HEK293 (cell line): ENCODE data around the gene TBL1X.

Source experiments
- CTCF ChIA-PET: fragments of 350-600 bp; formaldehyde crosslinking; extraction: SDS; loops from one replicate; lab custom pipeline; 2021; ENCODE audit warnings: antibody characterized with exemption; lab: Yijun Ruan, JAX
- POLR2A ChIA-PET: fragments of 300-600 bp; formaldehyde crosslinking; extraction: SDS; loops from one replicate; lab custom pipeline; 2020; ENCODE audit warnings: antibody characterized with exemption, inconsistent platforms; lab: Yijun Ruan, JAX
- H3K27ac ChIP-seq: fragments of 200-500 bp; sonication (Bioruptor generic); 2 replicates; pipeline ENCODE4 v1.5.1; 2014; ENCODE audit warnings: low read depth, low read length, control low read depth, inconsistent platforms; ENCODE audit errors: extremely low read depth
- H3K36me3 ChIP-seq, 2 experiments: fragments of 200-500 bp in 1 of 2; sonication (Bioruptor generic) in 1 of 2; 1 replicate in 1 of 2; 2 replicates in 1 of 2; pipeline ENCODE4 v1.5.1; 2014 to 2017; ENCODE audit warnings: inconsistent platforms in 2 of 2, low read length in 2 of 2; ENCODE audit not compliant: control insufficient read depth in 2 of 2, insufficient read depth in 1 of 2
- H3K4me1 ChIP-seq: fragments of 200-500 bp; sonication (Bioruptor generic); 2 replicates; pipeline ENCODE4 v1.5.1; 2014; ENCODE audit warnings: mild to moderate bottlenecking, low read length, inconsistent platforms; ENCODE audit not compliant: control insufficient read depth, insufficient read depth
- H3K4me3 ChIP-seq: 2 replicates; pipeline ENCODE4 v1.5.1; 2011; ENCODE audit warnings: low read depth, mild to moderate bottlenecking, control low read depth, low read length, moderate library complexity
- H3K9me3 ChIP-seq: fragments of 200-500 bp; sonication (Bioruptor generic); 2 replicates; pipeline ENCODE4 v1.5.1; 2014; ENCODE audit warnings: low read depth, low read length, inconsistent platforms; ENCODE audit not compliant: control insufficient read depth, insufficient read depth
- GLIS2 ChIP-seq: fragments of 450-650 bp; formaldehyde crosslinking; IDR thresholded peaks from 2 replicates; pipeline ENCODE4 v1.5.1; 2016; ENCODE audit warnings: missing biosample characterization, missing genetic modification characterization
- MZF1 ChIP-seq: fragments of 450-650 bp; formaldehyde crosslinking; IDR thresholded peaks from 2 replicates; pipeline ENCODE4 v1.5.1; 2017; ENCODE audit warnings: missing biosample characterization, missing genetic modification characterization, borderline replicate concordance
- PRDM10 ChIP-seq: fragments of 450-650 bp; formaldehyde crosslinking; IDR thresholded peaks from 2 replicates; pipeline ENCODE4 v1.5.1; 2016; ENCODE audit warnings: missing biosample characterization, missing genetic modification characterization
- ZNF184 ChIP-seq: fragments of 450-650 bp; IDR thresholded peaks from 2 replicates; pipeline ENCODE4 v1.5.1; 2018; ENCODE audit warnings: missing biosample characterization, mild to moderate bottlenecking, missing genetic modification characterization
- ZNF280D ChIP-seq: fragments of 450-650 bp; formaldehyde crosslinking; IDR thresholded peaks from 2 replicates; pipeline ENCODE4 v1.5.1; 2016; ENCODE audit warnings: missing biosample characterization, missing genetic modification characterization
- ZNF335 ChIP-seq: fragments of 450-650 bp; formaldehyde crosslinking; conservative IDR thresholded peaks from 2 replicates; pipeline ENCODE4 v1.5.1; 2016; ENCODE audit warnings: missing biosample characterization, missing genetic modification characterization
- ZNF423 ChIP-seq: fragments of 450-650 bp; formaldehyde crosslinking; IDR thresholded peaks from 2 replicates; pipeline ENCODE4 v1.5.1; 2016; ENCODE audit warnings: missing biosample characterization, missing genetic modification characterization
- ZNF530 ChIP-seq: fragments of 450-650 bp; formaldehyde crosslinking; IDR thresholded peaks from 2 replicates; pipeline ENCODE4 v1.5.1; 2016; ENCODE audit warnings: low read depth, missing biosample characterization, missing genetic modification characterization
- ZNF548 ChIP-seq: fragments of 450-650 bp; formaldehyde crosslinking; IDR thresholded peaks from 2 replicates; pipeline ENCODE4 v1.5.1; 2016; ENCODE audit warnings: missing biosample characterization, missing genetic modification characterization
- ZNF624 ChIP-seq: fragments of 450-650 bp; formaldehyde crosslinking; IDR thresholded peaks from 2 replicates; pipeline ENCODE4 v1.5.1; 2017; ENCODE audit warnings: missing biosample characterization, missing genetic modification characterization
- ZNF670 ChIP-seq: fragments of 450-650 bp; formaldehyde crosslinking; IDR thresholded peaks from 2 replicates; pipeline ENCODE4 v1.5.1; 2016; ENCODE audit warnings: missing biosample characterization, missing genetic modification characterization, low read depth
- ZNF76 ChIP-seq: fragments of 450-650 bp; formaldehyde crosslinking; IDR thresholded peaks from 2 replicates; pipeline ENCODE4; 2016; ENCODE audit warnings: low read depth, missing biosample characterization, missing genetic modification characterization, borderline replicate concordance
- TF ChIP-seq, protein P1 (sequence below): fragments of 450-650 bp; formaldehyde crosslinking; conservative IDR thresholded peaks from 2 replicates; pipeline ENCODE4 v1.5.1; 2016; ENCODE audit warnings: low read depth, missing biosample characterization, missing genetic modification characterization
- TF ChIP-seq, protein P2 (sequence below): fragments of 450-650 bp; formaldehyde crosslinking; IDR thresholded peaks from 2 replicates; pipeline ENCODE4 v1.5.1; 2017; ENCODE audit warnings: missing biosample characterization, mild to moderate bottlenecking, missing genetic modification characterization, moderate library complexity

TBL1X gene

GRCh38 chrX:9634551-9634950 lies 169.7 kb downstream of the TBL1X start:
- H3K4me1 ChIP-seq: no peaks in the 10 kb centered on the region
- no peaks in the 10 kb centered on the region for H3K36me3 ChIP-seq
- POLR2A ChIA-PET: no interaction called here
- H3K9me3 ChIP-seq: no peaks in the 10 kb centered on the region
- CTCF ChIA-PET: no interaction called here
- no peak overlapping the region for H3K27ac ChIP-seq
- H3K4me3 ChIP-seq: no peak overlapping the region
- TF ChIP-seq ZNF670 (tag by site-specific recombination) (no peak), ZNF423 (tag by site-specific recombination) (no peak), MZF1 (tag by site-specific recombination) (no peak), GLIS2 (tag by site-specific recombination) (no peak), ZNF530 (tag by site-specific recombination) (no peak), PRDM10 (tag by site-specific recombination) (no peak), ZNF76 (tag by site-specific recombination) (no peak), ZNF624 (tag by site-specific recombination) (no peak), ZNF280D (tag by site-specific recombination) (no peak), ZNF184 (no peak), ZNF548 (no peak), ZNF335 (tag by site-specific recombination) (no peak)
- TF ChIP-seq, protein P1, sequence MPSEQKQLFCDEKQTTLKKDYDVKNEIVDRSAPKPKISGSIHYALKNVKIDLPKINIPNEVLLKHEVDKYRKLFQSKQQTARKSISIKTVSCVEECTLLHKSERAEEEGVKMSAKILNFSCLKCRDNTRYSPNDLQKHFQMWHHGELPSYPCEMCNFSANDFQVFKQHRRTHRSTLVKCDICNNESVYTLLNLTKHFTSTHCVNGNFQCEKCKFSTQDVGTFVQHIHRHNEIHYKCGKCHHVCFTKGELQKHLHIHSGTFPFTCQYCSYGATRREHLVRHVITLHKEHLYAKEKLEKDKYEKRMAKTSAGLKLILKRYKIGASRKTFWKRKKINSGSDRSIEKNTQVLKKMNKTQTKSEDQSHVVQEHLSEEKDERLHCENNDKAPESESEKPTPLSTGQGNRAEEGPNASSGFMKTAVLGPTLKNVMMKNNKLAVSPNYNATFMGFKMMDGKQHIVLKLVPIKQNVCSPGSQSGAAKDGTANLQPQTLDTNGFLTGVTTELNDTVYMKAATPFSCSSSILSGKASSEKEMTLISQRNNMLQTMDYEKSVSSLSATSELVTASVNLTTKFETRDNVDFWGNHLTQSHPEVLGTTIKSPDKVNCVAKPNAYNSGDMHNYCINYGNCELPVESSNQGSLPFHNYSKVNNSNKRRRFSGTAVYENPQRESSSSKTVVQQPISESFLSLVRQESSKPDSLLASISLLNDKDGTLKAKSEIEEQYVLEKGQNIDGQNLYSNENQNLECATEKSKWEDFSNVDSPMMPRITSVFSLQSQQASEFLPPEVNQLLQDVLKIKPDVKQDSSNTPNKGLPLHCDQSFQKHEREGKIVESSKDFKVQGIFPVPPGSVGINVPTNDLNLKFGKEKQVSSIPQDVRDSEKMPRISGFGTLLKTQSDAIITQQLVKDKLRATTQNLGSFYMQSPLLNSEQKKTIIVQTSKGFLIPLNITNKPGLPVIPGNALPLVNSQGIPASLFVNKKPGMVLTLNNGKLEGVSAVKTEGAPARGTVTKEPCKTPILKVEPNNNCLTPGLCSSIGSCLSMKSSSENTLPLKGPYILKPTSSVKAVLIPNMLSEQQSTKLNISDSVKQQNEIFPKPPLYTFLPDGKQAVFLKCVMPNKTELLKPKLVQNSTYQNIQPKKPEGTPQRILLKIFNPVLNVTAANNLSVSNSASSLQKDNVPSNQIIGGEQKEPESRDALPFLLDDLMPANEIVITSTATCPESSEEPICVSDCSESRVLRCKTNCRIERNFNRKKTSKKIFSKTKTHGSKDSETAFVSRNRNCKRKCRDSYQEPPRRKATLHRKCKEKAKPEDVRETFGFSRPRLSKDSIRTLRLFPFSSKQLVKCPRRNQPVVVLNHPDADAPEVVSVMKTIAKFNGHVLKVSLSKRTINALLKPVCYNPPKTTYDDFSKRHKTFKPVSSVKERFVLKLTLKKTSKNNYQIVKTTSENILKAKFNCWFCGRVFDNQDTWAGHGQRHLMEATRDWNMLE: no peak
- TF ChIP-seq, protein P2, sequence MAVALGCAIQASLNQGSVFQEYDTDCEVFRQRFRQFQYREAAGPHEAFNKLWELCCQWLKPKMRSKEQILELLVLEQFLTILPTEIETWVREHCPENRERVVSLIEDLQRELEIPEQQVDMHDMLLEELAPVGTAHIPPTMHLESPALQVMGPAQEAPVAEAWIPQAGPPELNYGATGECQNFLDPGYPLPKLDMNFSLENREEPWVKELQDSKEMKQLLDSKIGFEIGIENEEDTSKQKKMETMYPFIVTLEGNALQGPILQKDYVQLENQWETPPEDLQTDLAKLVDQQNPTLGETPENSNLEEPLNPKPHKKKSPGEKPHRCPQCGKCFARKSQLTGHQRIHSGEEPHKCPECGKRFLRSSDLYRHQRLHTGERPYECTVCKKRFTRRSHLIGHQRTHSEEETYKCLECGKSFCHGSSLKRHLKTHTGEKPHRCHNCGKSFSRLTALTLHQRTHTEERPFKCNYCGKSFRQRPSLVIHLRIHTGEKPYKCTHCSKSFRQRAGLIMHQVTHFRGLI: no peak
